Stimulated activated naive B cell treated with anti-CD40 and anti-IgM and Interleukin-4, amounts not matched to agents 10 μg/mL and 1 μg/mL and 100 μg/mL, for 72 hours (primary cell): ENCODE results near the gene SLC39A13.

Experiments
- ATAC-seq, 2 donors: fragments of 150-1000 bp; cut with Tn5 transposase; replicated peaks; 2 replicates each; pipeline ENCODE4 v1.10.0; 2021; ENCODE audit warnings: moderate library complexity in 1 of 2
- DNase-seq: peaks from one replicate; pipeline ENCODE4 v3.0.0; 2021
- H3K27ac Mint-ChIP-seq: one replicate; pipeline ENCODE4 v1.8.0; 2022; ENCODE audit warnings: mild to moderate bottlenecking, mixed read lengths
- H3K27me3 Mint-ChIP-seq, 2 donors: one replicate each; pipeline ENCODE4 v1.8.0; 2022; ENCODE audit warnings: mixed read lengths in 2 of 2
- H3K36me3 Mint-ChIP-seq, 2 donors: one replicate each; pipeline ENCODE4 v1.8.0; 2022; ENCODE audit warnings: mixed read lengths in 2 of 2, mild to moderate bottlenecking in 1 of 2
- H3K4me1 Mint-ChIP-seq, 2 donors: one replicate each; pipeline ENCODE4 v1.8.0; 2022; ENCODE audit warnings: mixed read lengths in 2 of 2, mild to moderate bottlenecking in 1 of 2
- H3K4me3 Mint-ChIP-seq, 2 donors: one replicate each; pipeline ENCODE4 v1.8.0; 2022; ENCODE audit warnings: mild to moderate bottlenecking in 2 of 2, mixed read lengths in 2 of 2, moderate library complexity in 1 of 2
- H3K9me3 Mint-ChIP-seq, 2 donors: one replicate each; pipeline ENCODE4 v1.8.0; 2022; ENCODE audit warnings: mixed read lengths in 2 of 2, mild to moderate bottlenecking in 1 of 2

The SLC39A13 gene

DNA sequence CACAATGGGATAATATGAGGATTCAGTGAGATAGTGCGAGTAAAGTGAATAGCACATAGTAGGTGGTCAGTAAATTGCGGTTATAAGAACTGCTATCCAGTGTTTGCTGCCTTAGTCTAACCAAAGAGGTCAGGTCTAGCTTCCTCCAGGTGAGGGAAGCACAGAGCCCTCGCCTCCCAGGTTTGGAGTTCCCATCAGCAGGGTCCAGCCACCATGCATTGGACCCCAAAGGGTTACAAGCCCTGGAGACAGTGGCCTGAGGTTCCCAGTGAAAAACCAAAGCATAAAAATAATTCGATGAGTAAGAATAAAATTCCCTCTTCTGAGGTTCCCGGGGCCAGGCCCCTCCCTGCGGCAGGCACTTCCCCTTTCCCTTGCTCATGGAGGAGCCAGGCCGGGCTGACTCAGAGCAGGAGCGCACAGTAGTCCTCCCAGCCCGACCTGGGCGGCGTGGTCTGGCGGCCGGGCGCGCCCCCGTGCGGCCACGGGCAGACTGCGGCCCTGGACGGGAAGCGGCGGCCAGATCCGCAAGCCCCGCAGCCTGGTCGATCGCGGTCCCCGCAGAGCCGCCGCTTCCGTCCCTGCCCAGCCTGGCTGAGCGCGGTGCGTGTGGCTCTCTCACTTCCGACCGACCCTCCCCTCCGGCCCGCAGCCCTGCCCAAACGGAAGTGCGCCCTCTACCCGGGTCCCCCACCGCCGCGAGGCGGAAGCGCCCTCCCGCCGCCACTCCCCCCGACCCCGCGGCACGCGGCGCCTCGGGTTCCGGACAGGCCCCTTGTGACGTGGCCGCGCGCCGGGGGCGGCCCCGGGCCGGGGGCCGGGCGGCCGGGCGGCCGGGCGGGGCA, at the start of gene SLC39A13:
TSS of gene SLC39A13 (plus strand) at position 845 of the 845 bp plus-strand sequence. CDS start 1,505 bp downstream, outside the sequence.
- Mint-ChIP-seq H3K27ac (peak within 1 kb of the TSS; percentile 97), H3K4me3 (peak within 1 kb of the TSS; percentile 94 to 99), H3K36me3 (peaks cover 2 to 5% of the 10 kb centered on the region in 2 donors), H3K9me3 (no peaks in the 10 kb centered on the region), H3K4me1 (peaks cover 25 to 39% of the 10 kb centered on the region in 2 donors), H3K27me3 (no peaks in the 10 kb centered on the region)
- DNase-seq (peak; percentile 98), ATAC-seq (peak; percentile 89 to 90)

GRCh38 chr11:47358731-47359051, 49.7 kb upstream of the SLC39A13 start:
- ATAC-seq (no peak), DNase-seq (no peak)
- Mint-ChIP-seq H3K36me3 (peaks cover 25 to 35% of the 10 kb centered on the region in 2 donors), H3K9me3 (peaks cover 0 to 3% of the 10 kb centered on the region in 2 donors), H3K4me3 (no peak overlapping the region), H3K27ac (peak overlapping the region; percentile 92), H3K4me1 (peaks cover 13 to 19% of the 10 kb centered on the region in 2 donors), H3K27me3 (no peaks in the 10 kb centered on the region)

DNA sequence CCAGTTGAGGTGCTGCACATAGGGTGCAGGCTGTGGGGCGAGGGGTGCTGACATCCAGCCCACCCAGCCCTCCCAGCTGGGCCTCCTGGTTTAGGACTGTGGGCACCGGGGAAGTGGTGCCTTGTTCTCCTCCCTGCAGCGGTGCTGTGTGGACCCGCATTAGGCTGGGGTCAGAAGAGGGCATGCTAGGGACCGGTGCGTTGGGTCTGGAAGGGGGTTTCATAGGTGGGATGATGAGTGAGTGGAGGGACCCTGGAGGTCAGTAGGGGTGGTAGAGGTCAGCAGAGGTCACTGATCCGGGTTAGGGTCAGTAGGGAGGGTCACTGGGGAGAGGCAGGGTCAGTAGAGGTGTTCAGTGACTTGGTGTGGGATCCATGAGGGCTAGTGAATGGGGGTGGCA, 49.2 kb upstream of the SLC39A13 start:
- peaks cover 0 to 3% of the 10 kb centered on the region in 2 donors for H3K9me3 Mint-ChIP-seq
- no peaks in the 10 kb centered on the region for H3K27me3 Mint-ChIP-seq
- H3K4me1 Mint-ChIP-seq = peaks cover 14 to 19% of the 10 kb centered on the region in 2 donors
- H3K36me3 Mint-ChIP-seq = peaks cover 25 to 35% of the 10 kb centered on the region in 2 donors
- peak overlapping the region in 1 of 2 donors; percentile 55 for H3K4me3 Mint-ChIP-seq
- ATAC-seq = no peak
- no peak for DNase-seq
- H3K27ac Mint-ChIP-seq = peak overlapping the region; percentile 92

DNA sequence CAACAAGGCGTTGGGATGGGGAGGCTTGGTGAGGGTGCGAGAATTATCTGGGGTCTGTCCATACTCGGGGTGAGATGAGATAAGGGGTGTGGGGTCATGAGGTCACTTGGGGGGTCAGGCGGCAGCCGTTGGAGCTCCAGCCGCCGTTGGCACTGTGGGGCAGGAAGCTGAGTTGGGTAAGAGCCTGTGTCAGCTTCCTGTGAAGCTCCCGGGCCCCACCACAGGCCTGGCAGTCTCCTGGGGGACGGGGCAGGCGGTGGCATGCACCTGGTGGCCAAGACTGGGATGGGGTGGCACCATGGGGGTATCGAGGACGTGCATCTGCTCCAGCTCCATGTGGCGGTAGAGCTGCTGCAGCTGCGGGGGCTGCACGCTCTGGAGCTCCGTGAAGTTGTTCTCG, 48.8 kb upstream of the SLC39A13 start:
- Mint-ChIP-seq H3K4me3 (peak overlapping the region; percentile 51 to 55), H3K27me3 (no peaks in the 10 kb centered on the region), H3K27ac (peak overlapping the region; percentile 92), H3K4me1 (peaks cover 19 to 23% of the 10 kb centered on the region in 2 donors), H3K9me3 (peaks cover 0 to 3% of the 10 kb centered on the region in 2 donors), H3K36me3 (peaks cover 24 to 35% of the 10 kb centered on the region in 2 donors)
- ATAC-seq (peak; percentile 38 to 44), DNase-seq (no peak)

DNA sequence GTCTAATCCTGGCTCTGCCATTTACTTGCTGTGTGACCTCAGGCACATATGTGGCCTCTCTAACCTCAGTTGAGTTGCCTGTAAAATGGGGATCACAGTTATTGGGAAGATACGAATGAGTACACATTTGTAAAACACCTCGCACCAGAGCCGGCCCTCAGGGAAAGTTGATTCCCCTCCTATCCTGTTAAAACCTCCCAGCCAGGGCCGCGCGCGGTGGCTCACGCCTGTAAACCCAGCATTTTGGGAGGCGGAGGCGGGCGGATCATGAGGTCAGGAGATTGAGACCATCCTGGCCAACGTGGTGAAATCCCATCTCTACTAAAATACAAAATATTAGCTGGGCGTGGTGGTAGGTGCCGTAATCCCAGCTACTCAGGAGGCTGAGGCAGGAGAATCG, 48.0 kb upstream of the SLC39A13 start:
- H3K4me1 Mint-ChIP-seq = peaks cover 23 to 26% of the 10 kb centered on the region in 2 donors
- H3K4me3 Mint-ChIP-seq = no peak overlapping the region
- H3K36me3 Mint-ChIP-seq = peaks cover 22 to 38% of the 10 kb centered on the region in 2 donors
- no peaks in the 10 kb centered on the region for H3K27me3 Mint-ChIP-seq
- H3K9me3 Mint-ChIP-seq = peaks cover 0 to 3% of the 10 kb centered on the region in 2 donors
- ATAC-seq = no peak
- DNase-seq = no peak
- peak overlapping the region; percentile 92 for H3K27ac Mint-ChIP-seq

- peaks cover 29 to 34% of the 10 kb centered on the region in 2 donors for H3K4me1 Mint-ChIP-seq
- H3K36me3 Mint-ChIP-seq = peaks cover 28 to 46% of the 10 kb centered on the region in 2 donors
- ATAC-seq (no peak), DNase-seq (no peak)
- H3K4me3 Mint-ChIP-seq = no peak overlapping the region
- H3K9me3 Mint-ChIP-seq = peaks cover 2 to 8% of the 10 kb centered on the region in 2 donors
- peak overlapping the region; percentile 88 for H3K27ac Mint-ChIP-seq
- H3K27me3 Mint-ChIP-seq = no peaks in the 10 kb centered on the region
Measured at GRCh38 chr11:47361419-47361818, 47.0 kb upstream of the SLC39A13 start.

GRCh38 chr11:47366020-47366490, 42.3 kb upstream of the SLC39A13 start:
- Mint-ChIP-seq H3K27me3 (no peaks in the 10 kb centered on the region), H3K36me3 (peaks cover 31 to 56% of the 10 kb centered on the region in 2 donors), H3K27ac (peak overlapping the region; percentile 93), H3K9me3 (peaks cover 4 to 6% of the 10 kb centered on the region in 2 donors), H3K4me1 (peaks cover 33 to 65% of the 10 kb centered on the region in 2 donors), H3K4me3 (peak overlapping the region; percentile 56 to 75)
- peak; percentile 72 for DNase-seq
- ATAC-seq = peak; percentile 91 to 94

DNA sequence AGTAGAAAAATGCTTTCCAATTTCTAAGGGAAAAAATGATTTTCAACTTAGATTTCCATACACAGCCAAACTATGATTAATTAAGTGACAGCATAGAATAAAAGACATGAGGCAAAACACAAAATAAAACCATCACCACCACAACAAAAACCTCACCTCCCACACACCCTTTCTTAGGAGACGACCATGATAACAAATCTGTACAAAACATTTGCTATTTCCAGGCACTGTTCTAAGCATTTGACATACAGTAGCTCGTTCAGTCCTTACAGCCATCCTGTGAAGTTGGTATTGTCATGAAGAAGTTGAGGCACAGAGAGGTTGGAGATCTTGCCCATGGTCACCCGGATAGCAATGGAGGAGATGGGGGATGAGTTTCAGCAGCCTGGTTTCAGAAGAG, 38.7 kb upstream of the SLC39A13 start:
- H3K36me3 Mint-ChIP-seq = peaks cover 40 to 61% of the 10 kb centered on the region in 2 donors
- no peaks in the 10 kb centered on the region for H3K27me3 Mint-ChIP-seq
- peak overlapping the region; percentile 33 to 40 for H3K4me3 Mint-ChIP-seq
- H3K4me1 Mint-ChIP-seq = peaks cover 42 to 82% of the 10 kb centered on the region in 2 donors
- H3K9me3 Mint-ChIP-seq = peaks cover 4% of the 10 kb centered on the region in 2 donors
- peak overlapping the region; percentile 94 for H3K27ac Mint-ChIP-seq
- no peak for DNase-seq
- no peak for ATAC-seq

- peaks cover 40 to 62% of the 10 kb centered on the region in 2 donors for H3K36me3 Mint-ChIP-seq
- no peaks in the 10 kb centered on the region for H3K9me3 Mint-ChIP-seq
- no peak for DNase-seq
- H3K4me3 Mint-ChIP-seq = no peak overlapping the region
- peaks cover 46 to 83% of the 10 kb centered on the region in 2 donors for H3K4me1 Mint-ChIP-seq
- no peaks in the 10 kb centered on the region for H3K27me3 Mint-ChIP-seq
- peak overlapping the region; percentile 88 for H3K27ac Mint-ChIP-seq
- ATAC-seq = no peak
Measured at GRCh38 chr11:47372422-47372821, 36.0 kb upstream of the SLC39A13 start.

- Mint-ChIP-seq H3K27me3 (no peaks in the 10 kb centered on the region), H3K9me3 (no peaks in the 10 kb centered on the region), H3K4me1 (peaks cover 44 to 75% of the 10 kb centered on the region in 2 donors), H3K36me3 (peaks cover 44 to 63% of the 10 kb centered on the region in 2 donors), H3K4me3 (peak overlapping the region in 1 of 2 donors; percentile 60), H3K27ac (peak overlapping the region; percentile 92)
- DNase-seq (peak; percentile 43), ATAC-seq (peak; percentile 27 to 32)
Measured at GRCh38 chr11:47373876-47374719, 34.3 kb upstream of the SLC39A13 start.

DNA sequence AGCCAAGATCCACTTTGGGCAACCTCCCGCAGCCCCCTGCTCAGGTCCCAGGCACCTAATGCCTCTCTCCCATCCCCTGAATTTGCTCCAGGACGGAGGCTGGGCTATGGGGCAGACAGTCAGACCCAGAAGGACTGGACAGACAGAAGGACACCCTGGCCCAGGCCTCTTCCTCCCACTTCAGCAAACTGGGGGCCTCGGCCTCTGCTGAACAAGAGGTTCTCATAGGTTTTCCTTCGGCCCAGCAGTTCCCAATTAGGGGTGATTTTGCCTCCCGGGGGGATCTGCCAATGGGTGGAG, 33.7 kb upstream of the SLC39A13 start:
- ATAC-seq = no peak
- no peak for DNase-seq
- H3K4me3 Mint-ChIP-seq = peak overlapping the region in 1 of 2 donors; percentile 60
- H3K27ac Mint-ChIP-seq = peak overlapping the region; percentile 92
- no peaks in the 10 kb centered on the region for H3K27me3 Mint-ChIP-seq
- H3K4me1 Mint-ChIP-seq = peaks cover 39 to 70% of the 10 kb centered on the region in 2 donors
- H3K9me3 Mint-ChIP-seq = no peaks in the 10 kb centered on the region
- peaks cover 43 to 57% of the 10 kb centered on the region in 2 donors for H3K36me3 Mint-ChIP-seq

- peak overlapping the region in 1 of 2 donors; percentile 60 for H3K4me3 Mint-ChIP-seq
- peaks cover 41 to 54% of the 10 kb centered on the region in 2 donors for H3K36me3 Mint-ChIP-seq
- peak overlapping the region; percentile 92 for H3K27ac Mint-ChIP-seq
- ATAC-seq (no peak), DNase-seq (no peak)
- no peaks in the 10 kb centered on the region for H3K27me3 Mint-ChIP-seq
- peaks cover 37 to 66% of the 10 kb centered on the region in 2 donors for H3K4me1 Mint-ChIP-seq
- no peaks in the 10 kb centered on the region for H3K9me3 Mint-ChIP-seq
Measured at GRCh38 chr11:47375020-47375419, 33.4 kb upstream of the SLC39A13 start.

- Mint-ChIP-seq H3K36me3 (peaks cover 41 to 52% of the 10 kb centered on the region in 2 donors), H3K4me3 (peak overlapping the region in 1 of 2 donors; percentile 60), H3K27ac (no peak overlapping the region), H3K27me3 (no peaks in the 10 kb centered on the region), H3K9me3 (no peaks in the 10 kb centered on the region), H3K4me1 (peaks cover 36 to 62% of the 10 kb centered on the region in 2 donors)
- no peak for DNase-seq
- no peak for ATAC-seq
Measured at GRCh38 chr11:47375546-47376085, 32.8 kb upstream of the SLC39A13 start.

DNA sequence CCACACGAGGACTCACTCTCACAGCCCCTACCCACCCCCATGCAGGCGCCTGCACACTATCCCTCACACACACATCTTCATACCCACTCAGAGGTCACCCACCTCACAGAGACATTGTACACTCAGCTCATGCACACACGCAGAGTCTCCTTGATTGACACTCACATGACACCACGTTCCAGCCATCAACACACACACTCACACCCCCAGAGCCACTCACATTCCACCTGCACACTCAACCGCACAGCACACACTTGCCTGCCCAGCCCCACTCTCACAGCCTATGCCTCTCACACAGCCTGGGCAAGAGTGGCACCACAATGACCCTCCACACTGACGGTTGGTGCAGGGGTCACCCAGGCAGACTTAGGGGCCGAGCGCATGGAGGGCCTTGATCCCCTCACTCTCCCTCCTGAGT, 32.3 kb upstream of the SLC39A13 start:
- Mint-ChIP-seq H3K4me3 (no peak overlapping the region), H3K4me1 (peaks cover 35 to 57% of the 10 kb centered on the region in 2 donors), H3K27ac (no peak overlapping the region), H3K36me3 (peaks cover 37 to 47% of the 10 kb centered on the region in 2 donors), H3K27me3 (no peaks in the 10 kb centered on the region), H3K9me3 (no peaks in the 10 kb centered on the region)
- ATAC-seq (no peak), DNase-seq (no peak)
